ENCODE measurements around the gene TMEM185B.
A peak's percentile ranks its signal among the peaks of the same experiment; 100 is the strongest.
"Not testable (repeated sequence)": the region's sequence is repeated elsewhere in the genome, so short reads cannot be mapped to it uniquely, and the experiment has no call there.

TMEM185B gene

GRCh38 chr2:120199817-120200459 lies 23.3 kb downstream of the TMEM185B start:
- H3K4me3 Mint-ChIP-seq; H3K4me1 Mint-ChIP-seq (ENCODE audit: low read depth); H3K27ac Mint-ChIP-seq; DNase-seq (ENCODE audit: low spot score); H3K36me3 Mint-ChIP-seq (ENCODE audit: low read depth); H3K27me3 Mint-ChIP-seq (ENCODE audit: low read depth): not testable (repeated sequence)
- H3K9me3 Mint-ChIP-seq: peaks cover 22% of the 10 kb centered on the region

DNA sequence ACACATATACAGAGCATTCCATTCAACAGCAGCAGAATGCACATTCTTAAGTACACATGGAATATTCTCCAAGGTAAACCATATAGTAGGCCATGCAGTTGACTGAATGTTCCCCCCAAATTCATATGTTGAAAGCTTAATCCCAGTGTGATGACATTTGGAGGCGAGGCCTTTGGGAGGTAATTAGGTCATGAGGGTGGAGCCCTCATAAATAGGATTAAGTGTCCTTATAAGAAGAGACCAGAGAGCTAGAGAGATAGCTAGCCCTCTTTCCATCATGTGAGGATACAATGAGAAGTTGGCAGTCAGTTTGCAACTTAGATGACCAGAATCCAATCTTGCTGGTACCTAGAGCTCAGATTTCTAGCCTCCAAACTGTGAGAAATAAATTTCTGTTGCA lies 27.6 kb downstream of the TMEM185B start:
- DNase-seq (ENCODE audit: low spot score): no peak
- Mint-ChIP-seq H3K27ac (no peak overlapping the region), H3K4me3 (no peak overlapping the region), H3K4me1 (ENCODE audit: low read depth) (no peaks in the 10 kb centered on the region), H3K27me3 (ENCODE audit: low read depth) (peaks cover 9% of the 10 kb centered on the region), H3K9me3 (peaks cover 46% of the 10 kb centered on the region), H3K36me3 (ENCODE audit: low read depth) (peaks cover 6% of the 10 kb centered on the region)

GRCh38 chr2:120192280-120192679 lies 30.9 kb downstream of the TMEM185B start:
- peaks cover 41% of the 10 kb centered on the region for H3K9me3 Mint-ChIP-seq

GRCh38 chr2:120189189-120189588 lies 34.0 kb downstream of the TMEM185B start:
- Mint-ChIP-seq H3K9me3 (peaks cover 36% of the 10 kb centered on the region), H3K27me3 (ENCODE audit: low read depth) (peaks cover 15% of the 10 kb centered on the region), H3K4me3 (no peak overlapping the region), H3K36me3 (ENCODE audit: low read depth) (peaks cover 3% of the 10 kb centered on the region), H3K27ac (no peak overlapping the region), H3K4me1 (ENCODE audit: low read depth) (peaks cover 7% of the 10 kb centered on the region)
- no peak for DNase-seq (ENCODE audit: low spot score)

More at GRCh38 chr2:120192280-120192679, 30.9 kb downstream of the TMEM185B start:
- no peaks in the 10 kb centered on the region for H3K4me1 Mint-ChIP-seq (ENCODE audit: low read depth)
- H3K36me3 Mint-ChIP-seq (ENCODE audit: low read depth): peaks cover 3% of the 10 kb centered on the region
- no peak for DNase-seq (ENCODE audit: low spot score)
- H3K27ac Mint-ChIP-seq: no peak overlapping the region
- no peak overlapping the region for H3K4me3 Mint-ChIP-seq
- peaks cover 12% of the 10 kb centered on the region for H3K27me3 Mint-ChIP-seq (ENCODE audit: low read depth)

DNA sequence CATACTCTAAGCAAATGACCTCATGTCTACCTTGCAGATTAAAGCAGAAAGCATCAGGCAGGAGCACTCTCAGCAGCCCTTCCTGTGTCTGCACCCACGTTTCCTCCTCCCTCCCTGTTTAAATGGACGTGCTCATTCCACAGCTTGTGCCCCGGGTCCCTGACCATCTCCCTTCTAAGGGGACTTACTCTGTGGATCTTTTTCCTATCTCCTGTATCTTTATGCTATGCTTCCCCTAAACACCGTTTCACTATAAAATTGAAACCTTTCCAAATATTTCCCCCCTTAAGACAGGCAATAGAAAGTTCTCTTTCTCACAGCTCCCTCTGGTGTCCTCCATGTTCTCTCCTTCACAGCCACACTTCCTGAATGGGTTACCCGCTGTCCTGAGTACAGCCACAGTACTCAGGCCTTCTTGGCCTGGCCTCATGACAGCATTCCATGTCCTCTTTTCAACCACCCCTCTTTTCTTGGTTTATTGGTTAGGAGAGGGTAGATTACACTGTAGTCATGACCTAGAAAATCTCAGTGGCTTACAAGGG lies 41.1 kb downstream of the TMEM185B start:
- Mint-ChIP-seq H3K27ac (peak overlapping the region; percentile 42), H3K4me3 (peak overlapping the region; percentile 53), H3K36me3 (ENCODE audit: low read depth) (peaks cover 4% of the 10 kb centered on the region), H3K9me3 (no peaks in the 10 kb centered on the region), H3K4me1 (ENCODE audit: low read depth) (peaks cover 43% of the 10 kb centered on the region), H3K27me3 (ENCODE audit: low read depth) (peaks cover 3% of the 10 kb centered on the region)
- DNase-seq (ENCODE audit: low spot score): no peak

DNA sequence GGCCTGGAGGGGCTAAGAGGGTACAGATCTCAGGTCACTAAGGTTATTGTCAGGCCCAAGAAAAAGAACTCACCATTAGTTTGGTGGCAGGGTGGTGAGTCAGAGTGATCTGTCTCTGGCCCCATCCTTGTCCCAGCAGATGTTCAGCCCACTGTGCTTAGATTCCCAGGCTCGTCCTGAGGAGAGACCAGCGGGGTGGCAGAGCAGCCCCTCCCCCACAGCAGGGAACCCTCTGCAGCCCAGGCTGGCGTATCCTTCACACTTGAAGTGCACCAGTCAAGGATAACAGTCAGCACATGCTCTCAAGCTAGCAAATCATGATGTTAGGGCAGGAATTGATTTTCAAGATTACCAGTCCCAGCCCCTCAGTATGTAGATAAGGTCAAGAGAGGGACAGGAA lies 43.1 kb downstream of the TMEM185B start:
- DNase-seq (ENCODE audit: low spot score): no peak
- Mint-ChIP-seq H3K4me3 (no peak overlapping the region), H3K4me1 (ENCODE audit: low read depth) (peaks cover 53% of the 10 kb centered on the region), H3K36me3 (ENCODE audit: low read depth) (peaks cover 6% of the 10 kb centered on the region), H3K9me3 (no peaks in the 10 kb centered on the region), H3K27ac (no peak overlapping the region), H3K27me3 (ENCODE audit: low read depth) (no peaks in the 10 kb centered on the region)

DNA sequence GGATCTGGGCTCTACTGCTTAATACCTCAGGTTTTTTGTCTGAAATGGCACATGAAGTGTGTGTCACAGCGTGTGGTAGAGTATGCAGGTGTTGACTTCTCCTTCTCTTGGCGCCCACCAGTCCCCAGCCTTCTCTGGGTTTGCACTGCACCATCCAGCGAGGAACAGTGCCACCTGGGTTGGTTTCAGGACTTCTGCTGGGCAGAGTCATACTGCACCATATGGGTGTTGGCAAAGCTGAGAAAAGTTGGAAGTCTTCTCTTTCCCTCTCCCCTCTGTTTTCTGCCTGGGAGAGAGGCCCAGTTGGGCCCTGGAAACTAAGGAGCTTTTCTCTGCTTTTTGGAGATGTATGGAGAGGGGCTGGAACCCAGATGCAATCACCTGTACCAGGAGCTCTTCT lies 43.8 kb downstream of the TMEM185B start:
- no peaks in the 10 kb centered on the region for H3K27me3 Mint-ChIP-seq (ENCODE audit: low read depth)
- H3K36me3 Mint-ChIP-seq (ENCODE audit: low read depth): peaks cover 6% of the 10 kb centered on the region
- peaks cover 50% of the 10 kb centered on the region for H3K4me1 Mint-ChIP-seq (ENCODE audit: low read depth)
- no peak for DNase-seq (ENCODE audit: low spot score)
- peak overlapping the region; percentile 29 for H3K4me3 Mint-ChIP-seq
- H3K27ac Mint-ChIP-seq: peak overlapping the region; percentile 73
- no peaks in the 10 kb centered on the region for H3K9me3 Mint-ChIP-seq

DNA sequence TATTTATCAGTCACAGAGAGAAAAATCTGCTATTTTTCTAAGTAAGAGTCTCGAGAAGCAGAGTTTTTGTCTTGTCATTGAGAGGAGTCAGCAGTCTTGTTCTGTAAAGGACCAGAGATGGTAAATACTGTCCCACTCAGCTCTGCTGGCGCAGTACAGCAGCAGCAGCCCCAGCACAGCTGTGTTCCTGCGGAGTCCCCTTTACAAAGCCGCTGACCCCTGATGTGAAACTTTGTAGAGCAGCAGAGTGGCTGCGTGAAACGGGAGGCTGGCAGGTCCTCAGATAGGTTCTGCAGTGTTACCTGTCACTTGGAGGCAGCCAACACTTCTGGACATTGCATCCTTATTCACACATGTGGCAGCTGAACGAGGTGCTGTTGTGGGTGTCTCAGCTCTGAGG lies 45.2 kb downstream of the TMEM185B start:
- Mint-ChIP-seq H3K36me3 (ENCODE audit: low read depth) (peaks cover 6% of the 10 kb centered on the region), H3K4me1 (ENCODE audit: low read depth) (peaks cover 48% of the 10 kb centered on the region), H3K9me3 (no peaks in the 10 kb centered on the region), H3K27ac (peak overlapping the region; percentile 53), H3K4me3 (peak overlapping the region; percentile 99), H3K27me3 (ENCODE audit: low read depth) (peaks cover 2% of the 10 kb centered on the region)
- DNase-seq (ENCODE audit: low spot score): no peak

GRCh38 chr2:120177001-120177621 lies 46.1 kb downstream of the TMEM185B start:
- peak overlapping the region; percentile 99 for H3K4me3 Mint-ChIP-seq
- H3K9me3 Mint-ChIP-seq: no peaks in the 10 kb centered on the region
- peaks cover 5% of the 10 kb centered on the region for H3K36me3 Mint-ChIP-seq (ENCODE audit: low read depth)
- peak overlapping the region; percentile 99 for H3K27ac Mint-ChIP-seq
- peak; percentile 70 for DNase-seq (ENCODE audit: low spot score)
- peaks cover 45% of the 10 kb centered on the region for H3K4me1 Mint-ChIP-seq (ENCODE audit: low read depth)
- peaks cover 6% of the 10 kb centered on the region for H3K27me3 Mint-ChIP-seq (ENCODE audit: low read depth)

GRCh38 chr2:120176526-120176925 lies 46.7 kb downstream of the TMEM185B start:
- Mint-ChIP-seq H3K4me1 (ENCODE audit: low read depth) (peaks cover 39% of the 10 kb centered on the region), H3K27me3 (ENCODE audit: low read depth) (peaks cover 6% of the 10 kb centered on the region), H3K36me3 (ENCODE audit: low read depth) (peaks cover 5% of the 10 kb centered on the region), H3K9me3 (no peaks in the 10 kb centered on the region), H3K27ac (peak overlapping the region; percentile 99), H3K4me3 (peak overlapping the region; percentile 99)
- DNase-seq (ENCODE audit: low spot score): no peak

GRCh38 chr2:120174963-120175581 lies 48.1 kb downstream of the TMEM185B start:
- Mint-ChIP-seq H3K4me3 (no peak overlapping the region), H3K4me1 (ENCODE audit: low read depth) (peaks cover 37% of the 10 kb centered on the region), H3K27ac (peak overlapping the region; percentile 18), H3K36me3 (ENCODE audit: low read depth) (peaks cover 8% of the 10 kb centered on the region), H3K9me3 (no peaks in the 10 kb centered on the region), H3K27me3 (ENCODE audit: low read depth) (peaks cover 6% of the 10 kb centered on the region)
- DNase-seq (ENCODE audit: low spot score): no peak
